Keratinocyte (primary cell): ENCODE data around the gene FYTTD1. TPM values are rescaled to one million over a fixed set of nuclear protein-coding genes. Genes with fewer than 3 reads are reported as not detected.

Experiments used
- DNase-seq: peaks from one replicate; pipeline ENCODE4 v3.0.0-alpha.2; 2011; ENCODE audit warnings: low read depth, missing footprints, low spot score
- FAIRE-seq: peaks from 2 replicates; lab custom pipeline; 2011; peaks lifted over from hg19 to GRCh38; lab: Jason Lieb, UNC
- H2AFZ ChIP-seq: 2 replicates; pipeline ENCODE4 v1.6.0; 2012; ENCODE audit warnings: low read length, control low read depth, inconsistent platforms; ENCODE audit not compliant: control insufficient read depth
- H3K27ac ChIP-seq: 2 replicates; pipeline ENCODE4 v1.5.1; 2011; ENCODE audit warnings: low read length; ENCODE audit not compliant: control insufficient read depth, insufficient read depth
- H3K27me3 ChIP-seq: 3 replicates; pipeline ENCODE4 v1.6.0; 2011; ENCODE audit warnings: low read length; ENCODE audit not compliant: control insufficient read depth, insufficient read depth; ENCODE audit errors: extremely low read depth
- H3K36me3 ChIP-seq, 2 experiments: 2 replicates in 1 of 2; 3 replicates in 1 of 2; pipeline ENCODE4 v1.5.1; 2011; ENCODE audit warnings: low read length in 2 of 2, mild to moderate bottlenecking in 1 of 2; ENCODE audit not compliant: control insufficient read depth in 2 of 2, insufficient read depth in 2 of 2; ENCODE audit errors: extremely low read depth in 1 of 2
- H3K4me1 ChIP-seq: 3 replicates; pipeline ENCODE4 v1.5.1; 2011; ENCODE audit warnings: low read length; ENCODE audit not compliant: control insufficient read depth, insufficient read depth; ENCODE audit errors: extremely low read depth
- H3K4me2 ChIP-seq: 3 replicates; pipeline ENCODE4 v1.6.0; 2011; ENCODE audit warnings: low read depth, low read length; ENCODE audit not compliant: control insufficient read depth, insufficient read depth; ENCODE audit errors: extremely low read depth
- H3K4me3 ChIP-seq, 3 experiments: fragments of 200-600 bp in 1 of 3; sonication (generic) in 1 of 3; 2 replicates in 2 of 3; 3 replicates in 1 of 3; pipeline ENCODE4 v1.5.1; 2011 to 2016; ENCODE audit warnings: low read length in 3 of 3, mild to moderate bottlenecking in 3 of 3, control low read depth in 2 of 3, inconsistent platforms in 1 of 3, low read depth in 1 of 3, mixed read lengths in 1 of 3, mixed run types in 1 of 3, moderate library complexity in 1 of 3; ENCODE audit not compliant: control insufficient read depth in 2 of 3, insufficient read depth in 2 of 3; ENCODE audit errors: extremely low read depth in 1 of 3
- H3K79me2 ChIP-seq: 2 replicates; pipeline ENCODE4 v1.6.0; 2012; ENCODE audit warnings: low read length; ENCODE audit not compliant: control insufficient read depth, insufficient read depth
- H3K9ac ChIP-seq: 3 replicates; pipeline ENCODE4 v1.6.0; 2011; ENCODE audit warnings: low read length; ENCODE audit not compliant: control insufficient read depth, insufficient read depth; ENCODE audit errors: extremely low read depth
- H3K9me1 ChIP-seq: 3 replicates; pipeline ENCODE4 v1.6.0; 2011; ENCODE audit warnings: low read length; ENCODE audit not compliant: control insufficient read depth, insufficient read depth; ENCODE audit errors: extremely low read depth
- H3K9me3 ChIP-seq: 2 replicates; pipeline ENCODE4 v1.5.1; 2012; ENCODE audit warnings: low read depth, low read length; ENCODE audit not compliant: control insufficient read depth
- H4K20me1 ChIP-seq: 3 replicates; pipeline ENCODE4 v1.6.0; 2011; ENCODE audit warnings: low read length; ENCODE audit not compliant: control insufficient read depth, insufficient read depth; ENCODE audit errors: extremely low read depth
- CTCF ChIP-seq, 3 experiments: IDR thresholded peaks in 1 of 3; conservative IDR thresholded peaks in 1 of 3; optimal IDR thresholded peaks in 1 of 3; 2 replicates in 2 of 3; 3 replicates in 1 of 3; pipeline versions ENCODE3 to v1.5.1; 2011; ENCODE audit warnings: low read length in 3 of 3, mild to moderate bottlenecking in 3 of 3, moderate library complexity in 2 of 3, control low read depth in 1 of 3, inconsistent platforms in 1 of 3; ENCODE audit not compliant: insufficient read depth in 2 of 3; ENCODE audit errors: extremely low read depth in 1 of 3
- EZH2 ChIP-seq: IDR thresholded peaks from one replicate; pipeline ENCODE4 v1.6.1; 2012; ENCODE audit warnings: inconsistent platforms, mild to moderate bottlenecking, low read length, moderate library complexity
- dilution Hi-C: fragments of 300-500 bp; cut with MboI; formaldehyde crosslinking; loops from one replicate; pipeline ENCODE4 v1.7.0; 2020; ENCODE audit warnings: low sequenced_read_pairs; ENCODE audit not compliant: extremely low pct_ligation_motif_present
- polyA plus RNA-seq, 5 experiments: library from polyadenylated mRNA; depleted of rRNA in 3 of 5; stranded (reverse) in 3 of 5; stranded (forward) in 1 of 5; unstranded in 1 of 5; fragments of >200 nt; gene quantifications; 1 replicate in 1 of 5; 2 replicates in 3 of 5; 3 replicates in 1 of 5; pipeline versions ENCODE4 v1.2.1 to v1.2.3, GENCODE V29; 2011 to 2012; ENCODE audit warnings: missing spikeins in 2 of 5, low read depth in 1 of 5, low replicate concordance in 1 of 5

FYTTD1 gene
- polyA plus RNA-seq, 1 donor (not counting 4 experiments of a cell fraction or from before 2014, with no cell fraction given): 48.0 TPM

GRCh38 chr3:197787412-197787811 lies 37.7 kb downstream of the FYTTD1 start:
- dilution Hi-C loops: no loop called here
- Histone ChIP-seq H3K36me3 (peaks cover 4 to 9% of the 10 kb centered on the region in 2 experiments), H3K79me2 (peaks cover 10% of the 10 kb centered on the region), H3K9ac (no peak overlapping the region), H2AFZ (no peak overlapping the region), H3K4me2 (no peak overlapping the region), H4K20me1 (no peaks in the 10 kb centered on the region), H3K4me3 (no peak overlapping the region), H3K27me3 (no peaks in the 10 kb centered on the region), H3K9me1 (peaks cover 2% of the 10 kb centered on the region), H3K27ac (no peak overlapping the region), H3K4me1 (no peaks in the 10 kb centered on the region), H3K9me3 (no peaks in the 10 kb centered on the region)
- DNase-seq: no peak
- no peak for FAIRE-seq
- TF ChIP-seq EZH2 (no peak), CTCF (optimal IDR thresholded peaks at IDR 0.05 in 1 of 3, IDR thresholded peaks at IDR 0.05 in 1 of 3, conservative IDR thresholded peaks at IDR 0.05 in 1 of 3; ENCODE audit: extremely low read depth in 1 of 3, insufficient read depth in 2 of 3, low read length in 3 of 3) (no peak)

GRCh38 chr3:197789309-197789708 lies 39.6 kb downstream of the FYTTD1 start:
- peaks cover 0 to 4% of the 10 kb centered on the region in 2 experiments for H3K36me3 ChIP-seq
- no peak for TF ChIP-seq CTCF (optimal IDR thresholded peaks at IDR 0.05 in 1 of 3, IDR thresholded peaks at IDR 0.05 in 1 of 3, conservative IDR thresholded peaks at IDR 0.05 in 1 of 3; ENCODE audit: extremely low read depth in 1 of 3, insufficient read depth in 2 of 3, low read length in 3 of 3)
- no peak for TF ChIP-seq EZH2
- H3K4me1 ChIP-seq: peaks cover 14% of the 10 kb centered on the region
- no peak overlapping the region for H2AFZ ChIP-seq
- no peak overlapping the region for H3K9ac ChIP-seq
- dilution Hi-C loops: no loop called here
- no peaks in the 10 kb centered on the region for H3K9me3 ChIP-seq
- H3K4me2 ChIP-seq: no peak overlapping the region
- no peak overlapping the region for H3K4me3 ChIP-seq
- no peaks in the 10 kb centered on the region for H3K27me3 ChIP-seq
- no peaks in the 10 kb centered on the region for H3K9me1 ChIP-seq
- DNase-seq (no peak), FAIRE-seq (no peak)
- H3K79me2 ChIP-seq: peaks cover 28% of the 10 kb centered on the region
- H3K27ac ChIP-seq: no peak overlapping the region
- no peaks in the 10 kb centered on the region for H4K20me1 ChIP-seq
